ENCODE results near the gene HNRNPF. TPM values are rescaled to one million over a fixed set of nuclear protein-coding genes. Genes with fewer than 3 reads are reported as not detected.

The HNRNPF gene
- total RNA-seq, 1 experiment from 2014 or later = 256 TPM

- DNase-seq (ENCODE audit: low read depth) = no peak
Observed at GRCh38 chr10:43377424-43377883, 31.5 kb downstream of the HNRNPF start.

DNA sequence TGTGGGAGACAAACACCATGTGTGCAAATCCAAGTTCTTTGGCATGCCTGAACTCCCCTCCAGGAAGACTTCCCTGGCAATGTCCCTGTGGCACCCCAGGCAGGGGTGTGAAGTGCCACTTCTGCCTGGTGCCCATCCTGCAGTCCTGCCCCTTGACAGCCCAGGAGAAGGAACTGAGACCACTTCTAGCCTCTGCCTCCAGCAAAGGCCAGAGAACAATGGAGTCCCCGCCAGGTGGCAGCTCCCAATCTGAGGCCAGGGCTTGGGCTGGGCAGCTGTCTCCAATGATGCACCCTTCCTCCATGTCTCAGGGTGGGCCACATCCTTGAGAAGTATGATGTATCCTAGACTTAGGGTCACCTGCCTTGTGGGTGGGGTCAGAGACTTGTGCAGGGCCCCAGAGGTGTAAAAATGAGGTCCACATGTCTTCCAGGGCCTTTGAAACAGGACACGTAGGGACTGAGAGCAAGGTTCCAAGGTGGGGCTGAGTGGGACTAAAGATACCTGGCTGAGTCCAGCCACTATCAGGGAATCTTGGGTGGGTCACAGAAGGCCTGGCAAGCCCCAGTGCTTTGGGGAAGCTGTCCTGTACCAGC, 32.1 kb downstream of the HNRNPF start:
- DNase-seq (ENCODE audit: low read depth) = no peak

DNA sequence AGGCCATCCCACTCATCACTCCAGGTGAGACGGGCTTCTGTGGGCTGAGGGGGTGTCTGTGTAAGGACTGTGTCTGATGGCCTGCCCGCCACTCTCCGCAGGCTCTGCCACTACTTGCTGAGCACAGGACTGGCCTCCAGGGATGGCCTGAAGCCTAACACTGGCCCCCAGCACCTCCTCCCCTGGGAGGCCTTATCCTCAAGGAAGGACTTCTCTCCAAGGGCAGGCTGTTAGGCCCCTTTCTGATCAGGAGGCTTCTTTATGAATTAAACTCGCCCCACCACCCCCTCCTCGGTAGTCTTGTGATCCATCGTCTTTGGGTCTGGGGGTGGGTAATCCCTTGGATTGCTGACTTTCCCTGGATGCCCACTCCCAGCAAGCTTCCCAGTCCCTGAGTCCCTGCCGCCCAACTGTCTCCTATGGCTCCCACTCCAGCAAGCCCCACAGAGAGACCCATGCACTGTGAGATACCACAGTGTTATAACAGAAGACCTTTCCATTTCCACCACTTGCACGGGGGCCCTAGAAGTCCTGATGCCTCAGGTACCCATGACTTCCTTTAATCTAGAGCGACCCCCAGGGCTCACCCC, 32.8 kb downstream of the HNRNPF start:
- no peak for DNase-seq (ENCODE audit: low read depth)

GRCh38 chr10:43375401-43376020, 33.5 kb downstream of the HNRNPF start:
- DNase-seq (ENCODE audit: low read depth) = no peak

DNA sequence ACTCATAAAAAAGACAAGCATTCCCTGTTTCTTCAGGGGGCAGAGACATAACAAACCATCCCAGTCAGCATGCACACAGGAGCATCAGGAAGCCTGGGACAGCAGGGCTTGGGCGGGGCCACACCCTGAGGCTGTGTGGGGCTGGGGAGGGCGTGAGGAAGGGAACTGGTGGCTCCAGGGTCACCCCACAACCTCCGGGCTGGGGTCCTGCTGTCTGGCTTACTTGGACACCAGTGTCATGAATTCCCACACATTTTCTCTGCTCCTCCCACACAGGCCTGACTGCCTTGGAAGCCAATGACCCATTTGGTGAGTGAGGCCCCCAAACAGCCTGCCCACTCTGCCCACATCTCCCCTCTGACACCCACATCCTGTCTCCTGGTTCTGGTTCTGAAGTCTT, 34.8 kb downstream of the HNRNPF start:
- no peak for DNase-seq (ENCODE audit: low read depth)

GRCh38 chr10:43373461-43373860, 35.5 kb downstream of the HNRNPF start:
- DNase-seq (ENCODE audit: low read depth) = no peak

DNA sequence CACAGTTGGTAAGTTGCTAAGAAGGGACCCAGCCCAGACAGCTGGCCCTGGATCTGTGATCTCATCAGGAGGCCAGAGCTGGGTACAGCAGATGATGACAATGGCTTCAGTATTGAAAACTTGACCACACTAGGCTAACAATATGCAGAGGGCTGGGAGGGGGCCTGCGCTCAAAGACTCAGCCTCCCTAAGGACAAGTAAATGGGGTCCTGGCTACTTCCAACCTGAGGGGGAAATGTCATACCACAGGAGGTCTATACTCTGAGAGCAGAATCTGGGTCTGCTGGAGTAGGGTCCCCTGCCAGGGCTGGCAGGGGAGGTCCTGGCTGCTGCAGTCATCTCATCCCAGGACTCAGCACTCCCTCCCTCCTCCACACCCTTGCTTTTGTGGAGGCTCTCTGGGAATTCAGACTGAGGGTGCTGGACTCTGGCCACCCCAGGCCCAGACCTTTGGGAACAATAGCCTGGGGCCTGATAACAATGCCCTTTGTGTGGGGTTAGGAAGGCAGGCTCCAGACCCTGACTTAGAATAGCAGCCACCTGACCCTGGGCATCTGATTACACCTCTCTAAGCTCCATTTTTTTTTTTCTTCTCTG, 36.1 kb downstream of the HNRNPF start:
- no peak for DNase-seq (ENCODE audit: low read depth)

GRCh38 chr10:43371418-43371817, 37.6 kb downstream of the HNRNPF start, which contains the start of gene FXYD4:
Gene FXYD4 (plus strand): TSS chr10:43371636. CDS start chr10:43373747, 2,111 bp downstream.
- DNase-seq (ENCODE audit: low read depth) = no peak

DNA sequence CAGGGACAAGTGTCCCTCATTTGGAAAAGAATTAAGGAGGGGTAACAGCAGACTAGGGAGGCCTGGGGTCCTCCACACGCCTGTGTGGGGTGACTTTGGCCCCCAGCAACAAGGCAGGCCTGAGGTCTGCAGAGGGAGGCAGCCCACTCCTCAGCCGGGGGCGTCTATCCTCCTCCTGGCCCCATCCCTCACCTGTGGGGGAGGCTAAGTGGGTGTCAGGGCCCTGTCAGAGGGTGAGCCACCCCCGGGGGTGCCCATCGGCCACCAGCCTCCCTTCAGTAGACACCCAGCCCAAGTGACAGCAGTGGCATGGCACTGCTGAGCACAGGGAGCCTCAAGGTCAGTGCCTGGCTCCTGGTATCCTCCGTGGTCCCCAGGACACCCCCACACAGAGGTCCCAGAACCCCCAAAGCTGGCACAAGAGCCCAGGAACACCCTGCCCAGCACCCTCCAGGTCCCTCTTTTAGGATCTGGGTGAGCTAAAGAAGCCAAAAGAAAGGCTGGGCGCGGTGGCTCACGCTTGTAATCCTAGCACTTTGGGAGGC, 38.2 kb downstream of the HNRNPF start:
- DNase-seq (ENCODE audit: low read depth) = no peak

GRCh38 chr10:43369921-43370320, 39.1 kb downstream of the HNRNPF start:
- no peak for DNase-seq (ENCODE audit: low read depth)

- DNase-seq (ENCODE audit: low read depth) = no peak
Observed at GRCh38 chr10:43365001-43365400, 44.0 kb downstream of the HNRNPF start.

DNA sequence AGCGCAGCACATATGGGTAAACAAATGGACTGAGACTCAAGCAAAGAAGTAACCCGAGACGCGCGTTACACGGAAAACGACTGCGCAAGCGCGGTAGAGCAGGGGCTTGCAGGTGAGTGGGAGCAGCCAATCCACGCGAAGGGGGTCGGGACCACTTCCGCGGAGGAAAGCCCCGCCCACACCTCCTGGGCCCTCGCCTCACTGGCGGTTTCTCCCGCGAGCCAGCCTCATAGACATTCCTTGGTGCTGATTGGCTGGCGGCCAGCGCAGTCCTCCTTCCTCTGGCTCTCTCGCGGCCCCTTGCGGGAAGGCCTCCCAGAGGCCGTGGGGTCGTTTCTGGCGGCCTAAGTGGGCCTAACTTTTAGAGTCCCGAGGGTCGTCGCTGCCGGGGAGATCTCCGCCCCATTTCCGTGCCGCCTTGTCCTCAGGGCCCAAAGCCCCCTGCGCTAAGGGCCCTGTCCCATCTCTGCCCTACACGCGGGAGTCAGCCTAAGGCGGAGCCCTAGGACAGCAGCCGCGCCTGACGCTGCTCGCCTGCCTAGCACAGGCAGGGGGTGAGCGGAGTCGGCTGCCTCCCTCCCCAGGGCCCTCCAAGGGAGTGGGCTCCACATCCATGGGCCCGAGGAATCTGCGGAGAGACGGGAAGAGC, 46.7 kb downstream of the HNRNPF start:
- no peak for DNase-seq (ENCODE audit: low read depth)

- DNase-seq (ENCODE audit: low read depth) = no peak
Observed at GRCh38 chr10:43361547-43362190, 47.3 kb downstream of the HNRNPF start.

DNA sequence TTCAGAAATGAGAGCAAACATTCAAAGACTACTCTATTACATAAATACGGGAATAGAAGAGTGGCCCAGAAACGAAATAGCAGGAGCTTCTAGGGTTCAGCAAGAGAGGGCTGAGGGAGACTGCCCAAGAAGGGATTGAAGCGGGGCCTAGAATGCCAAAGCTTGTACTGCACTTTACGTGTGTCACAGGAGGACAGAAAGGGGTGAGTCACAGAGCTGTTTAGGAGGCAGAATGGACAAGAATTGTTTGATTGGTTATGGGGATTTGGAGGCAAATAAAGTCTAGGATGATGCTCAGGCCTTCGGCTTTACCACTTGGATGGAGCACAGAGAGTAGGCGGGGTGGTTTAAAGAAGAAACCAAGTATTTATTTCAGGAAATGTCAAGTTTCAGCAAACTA, 48.9 kb downstream of the HNRNPF start:
- no peak for DNase-seq (ENCODE audit: low read depth)

GRCh38 chr10:43355749-43356371, 53.1 kb downstream of the HNRNPF start:
- peak; percentile 46 for DNase-seq (ENCODE audit: low read depth)

DNA sequence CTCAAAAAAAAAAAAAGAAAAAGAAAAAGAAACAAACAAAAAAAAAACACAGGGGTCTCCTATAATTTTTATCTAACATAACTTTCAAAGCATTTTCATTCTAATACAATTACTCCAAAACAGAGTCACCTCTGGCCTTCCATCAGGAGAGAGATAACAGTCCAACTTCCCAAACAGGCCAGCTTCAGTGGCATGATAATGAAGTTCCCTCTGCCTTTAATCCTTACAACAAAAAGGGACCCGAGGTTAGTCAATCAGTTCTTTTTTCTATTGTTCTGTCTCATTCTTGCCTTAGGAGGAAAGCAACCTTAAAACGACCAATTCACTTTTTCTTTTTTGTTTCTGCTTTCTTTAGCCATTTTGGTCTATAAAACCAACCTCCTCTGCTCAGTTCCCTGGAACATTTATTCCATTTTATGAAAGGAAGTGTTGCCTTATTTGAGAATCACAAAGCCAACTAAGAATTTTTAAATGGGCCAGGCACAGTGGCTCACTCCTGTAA, 54.1 kb downstream of the HNRNPF start:
- DNase-seq (ENCODE audit: low read depth) = no peak

- no peak for DNase-seq (ENCODE audit: low read depth)
Observed at GRCh38 chr10:43354330-43354635, 54.7 kb downstream of the HNRNPF start.

DNA sequence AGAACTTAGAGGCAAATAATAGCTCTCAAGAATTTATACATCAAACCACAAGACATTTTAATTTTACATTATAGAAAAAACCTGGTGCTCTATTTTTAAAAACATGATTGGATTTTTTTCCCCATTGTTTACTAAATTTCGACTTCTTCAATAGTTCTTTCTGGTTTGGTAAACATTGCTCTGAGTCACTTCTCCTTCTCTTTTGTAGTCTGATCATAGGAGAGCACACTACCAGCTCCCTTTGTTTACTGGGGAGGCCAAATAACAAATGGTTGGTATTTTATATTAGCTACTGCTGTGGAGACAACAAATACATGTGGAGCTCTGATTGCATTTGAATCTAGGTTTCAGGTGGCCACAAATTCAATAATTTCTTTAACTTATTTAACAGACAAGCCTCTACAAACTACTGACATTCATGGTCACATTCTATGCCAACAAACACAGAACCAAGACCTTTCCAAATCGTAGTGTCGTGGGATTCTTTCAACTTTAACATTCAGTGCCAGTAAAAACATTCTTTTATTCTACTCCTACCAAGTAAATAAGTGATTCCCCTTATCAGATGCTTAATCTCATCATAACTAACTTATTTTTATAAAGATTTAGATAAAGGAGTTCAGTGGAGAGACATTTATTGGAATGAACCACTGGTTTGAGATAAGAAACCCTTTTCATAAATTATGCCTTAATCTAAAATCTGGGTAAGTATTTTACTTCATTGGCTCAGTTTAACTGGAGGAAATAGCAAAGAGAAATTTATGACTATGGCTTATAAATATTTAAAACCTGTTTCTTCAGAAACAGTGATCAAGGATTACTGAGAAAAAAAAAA, 55.3 kb downstream of the HNRNPF start:
- no peak for DNase-seq (ENCODE audit: low read depth)

GRCh38 chr10:43352951-43353350, 56.0 kb downstream of the HNRNPF start:
- DNase-seq (ENCODE audit: low read depth) = no peak

DNA sequence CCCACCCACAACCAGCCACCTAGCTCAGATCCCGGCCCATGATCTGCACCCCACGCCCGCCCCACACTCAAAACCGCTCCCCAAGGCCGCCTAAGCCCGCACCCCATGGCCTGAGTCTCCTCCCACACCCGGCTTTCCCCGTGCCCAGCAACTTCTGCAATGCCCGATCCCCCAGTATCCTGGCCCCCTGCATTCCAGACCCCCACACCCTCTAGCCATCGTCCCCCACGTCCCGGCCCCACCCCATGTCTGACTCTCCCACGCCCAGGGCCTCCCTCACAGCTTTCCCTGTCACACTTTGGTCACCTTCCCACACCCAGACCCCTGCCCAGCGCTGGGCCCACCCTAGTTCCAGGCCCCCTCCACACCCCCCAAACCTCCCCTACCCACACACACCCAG, 57.7 kb downstream of the HNRNPF start:
- DNase-seq (ENCODE audit: low read depth) = no peak
